ENCODE data around the gene OBSCN. TPM values are rescaled to one million over a fixed set of nuclear protein-coding genes. Genes with fewer than 3 reads are reported as not detected.

OBSCN gene
- total RNA-seq, 2 experiments from 2014 or later: 29.5 to 45.2 TPM

GRCh38 chr1:228378090-228378872 is 170.4 kb downstream of the OBSCN start:
- H3K36me3 ChIP-seq (ENCODE audit: insufficient read depth, low read length): no peaks in the 10 kb centered on the region
- intact Hi-C loops (cut with micrococcal nuclease; ENCODE audit: unreplicated experiment): no loop called here
- H3K9me3 ChIP-seq (ENCODE audit: low read length): no peaks in the 10 kb centered on the region
- no peaks in the 10 kb centered on the region for H3K9me2 ChIP-seq (ENCODE audit: insufficient read depth, low read length)
- POLR2A ChIA-PET: no interaction called here
- H2AFZ ChIP-seq (ENCODE audit: low read length): no peak overlapping the region
- CTCF ChIA-PET (ENCODE audit: unreplicated experiment): no interaction called here
- H3K4me1 ChIP-seq (ENCODE audit: insufficient read depth, low read length, poor library complexity, severe bottlenecking): no peaks in the 10 kb centered on the region
- no TSS peak for BruUV-seq (replicated peaks)
- H3K4me2 ChIP-seq (ENCODE audit: low read length): peak overlapping the region; percentile 23; the same call in 1 of the 2 replicates
- no peaks in the 10 kb centered on the region; the same call in 1 of the 2 replicates for H4K20me1 ChIP-seq (ENCODE audit: insufficient read depth, low read length)
- TF ChIP-seq CTCF (conservative IDR thresholded peaks at IDR 0.05; ENCODE audit: low read length) (peak; percentile 58), EZH2phosphoT487 (IDR thresholded peaks at IDR 0.05; ENCODE audit: borderline replicate concordance, low read depth, low read length) (no peak)
- no peaks in the 10 kb centered on the region for H3K79me2 ChIP-seq (ENCODE audit: insufficient read depth, low read depth, low read length)
- DNase-seq (ENCODE audit: low spot score): peak; percentile 19
- no peak overlapping the region for H3K27ac ChIP-seq (ENCODE audit: low read depth, low read length, poor library complexity, severe bottlenecking)
- H3K4me3 ChIP-seq (ENCODE audit: low read depth, low read length, poor library complexity, severe bottlenecking): no peak overlapping the region

DNA sequence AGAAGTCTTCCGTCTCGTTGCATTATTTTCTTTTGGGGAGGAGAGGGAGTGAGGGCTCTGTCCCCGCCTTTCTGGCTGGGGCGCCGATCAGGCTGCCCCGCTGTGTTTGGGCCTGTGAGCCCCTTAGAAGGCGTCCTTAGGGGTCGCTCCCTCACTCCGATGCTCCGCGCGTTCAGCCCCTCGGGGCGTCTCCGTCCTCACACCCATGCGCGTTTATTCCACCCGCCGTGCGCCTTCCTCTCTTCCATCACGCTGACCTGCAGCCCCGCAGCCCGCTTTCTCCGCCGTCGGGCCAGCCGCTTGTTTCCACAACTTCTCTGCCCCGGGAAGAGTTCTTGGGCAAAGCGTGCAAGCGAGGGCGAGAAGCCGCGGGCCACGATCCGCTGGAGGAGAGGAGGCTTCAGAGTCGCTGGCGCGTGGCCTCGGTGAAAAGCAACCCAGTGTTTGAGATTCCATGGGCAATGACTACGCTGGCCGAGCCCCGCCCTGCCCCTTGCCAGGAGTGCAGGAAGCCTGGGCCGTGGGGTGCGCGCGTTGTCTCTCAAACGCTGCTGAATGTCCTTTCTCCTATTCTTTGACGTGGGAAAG is 171.1 kb downstream of the OBSCN start:
- CTCF ChIA-PET (ENCODE audit: unreplicated experiment): no interaction called here
- no peaks in the 10 kb centered on the region for H3K9me3 ChIP-seq (ENCODE audit: low read length)
- H2AFZ ChIP-seq (ENCODE audit: low read length): no peak overlapping the region

More for the DNA sequence above, 171.1 kb downstream of the OBSCN start:
- POLR2A ChIA-PET: no interaction called here
- intact Hi-C loops (cut with micrococcal nuclease; ENCODE audit: unreplicated experiment): no loop called here
- 0 out of 2 replicates have a peak, but pooled peaks have one; percentile 10 for TF ChIP-seq CTCF (conservative IDR thresholded peaks at IDR 0.05; ENCODE audit: low read length)
- no peak for TF ChIP-seq EZH2phosphoT487 (IDR thresholded peaks at IDR 0.05; ENCODE audit: borderline replicate concordance, low read depth, low read length)
- no peak for DNase-seq (ENCODE audit: low spot score)
- no TSS peak for BruUV-seq (replicated peaks)
- H4K20me1 ChIP-seq (ENCODE audit: insufficient read depth, low read length): no peaks in the 10 kb centered on the region; the same call in 1 of the 2 replicates
- no peaks in the 10 kb centered on the region for H3K36me3 ChIP-seq (ENCODE audit: insufficient read depth, low read length)
- no peak overlapping the region for H3K27ac ChIP-seq (ENCODE audit: low read depth, low read length, poor library complexity, severe bottlenecking)
- peak overlapping the region; percentile 23; the same call in 1 of the 2 replicates for H3K4me2 ChIP-seq (ENCODE audit: low read length)
- H3K4me1 ChIP-seq (ENCODE audit: insufficient read depth, low read length, poor library complexity, severe bottlenecking): no peaks in the 10 kb centered on the region
- no peaks in the 10 kb centered on the region for H3K9me2 ChIP-seq (ENCODE audit: insufficient read depth, low read length)
- H3K79me2 ChIP-seq (ENCODE audit: insufficient read depth, low read depth, low read length): no peaks in the 10 kb centered on the region
- H3K4me3 ChIP-seq (ENCODE audit: low read depth, low read length, poor library complexity, severe bottlenecking): no peak overlapping the region

All from OCI-LY7 (cell line).